HG02798 (cell line): ENCODE data around the gene CCDC88C.
"Not testable (repeated sequence)": the region's sequence is repeated elsewhere in the genome, so short reads cannot be mapped to it uniquely, and the experiment has no call there.

Source experiments
- ATAC-seq: cut with Tn5 transposase; IDR thresholded peaks from one replicate; pipeline ENCODE4 v1.9.1; 2021; ENCODE audit warnings: mild to moderate bottlenecking; ENCODE audit not compliant: unreplicated experiment, poor library complexity

The CCDC88C gene

GRCh38 chr14:91417120-91417982 lies at the start of gene CCDC88C:
CCDC88C (minus strand) TSS chr14:91417820; CDS start chr14:91417690, 130 bp downstream.
- ATAC-seq = peak; percentile 68

GRCh38 chr14:91466192-91466591 lies 48.6 kb upstream of the CCDC88C start:
- no peak for ATAC-seq

GRCh38 chr14:91464615-91465205 lies 47.1 kb upstream of the CCDC88C start:
- ATAC-seq = no peak

DNA sequence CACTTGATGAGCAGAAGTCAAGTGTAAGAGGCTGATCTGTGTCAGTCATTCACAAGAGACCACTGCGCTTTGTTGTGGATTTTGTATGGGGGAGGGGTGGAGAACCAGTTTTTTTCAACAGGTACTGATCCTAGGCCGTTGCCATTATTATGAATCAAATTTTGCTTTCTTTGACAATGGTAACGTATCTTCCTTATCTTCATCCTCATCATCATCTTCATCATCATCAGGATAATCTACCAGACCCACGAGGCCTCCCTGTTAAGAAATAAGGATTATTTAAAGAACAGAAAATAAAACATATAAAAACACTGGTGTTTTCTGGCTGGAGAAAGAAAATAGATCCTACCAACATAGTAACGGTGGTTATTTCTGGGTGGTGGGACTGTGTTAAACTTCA lies 41.0 kb upstream of the CCDC88C start:
- no peak for ATAC-seq

DNA sequence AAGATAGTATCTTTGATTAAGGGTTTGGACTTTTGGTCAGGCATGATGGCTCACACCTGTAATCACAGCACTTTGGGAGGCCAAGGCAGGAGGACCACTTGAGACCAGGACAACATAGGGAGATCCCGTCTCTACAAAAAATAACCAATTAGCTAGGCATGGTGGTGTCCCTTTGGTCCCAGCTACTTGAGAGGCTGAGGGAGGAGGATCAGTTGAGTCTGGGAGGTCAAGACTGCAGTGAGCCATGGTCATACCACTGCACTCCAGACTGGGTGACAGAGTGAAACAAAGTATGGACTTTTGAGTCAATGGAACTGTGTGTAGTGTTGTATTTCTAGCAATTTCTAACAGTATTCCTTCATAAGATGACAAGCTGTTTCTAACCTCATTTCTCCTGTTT lies 38.7 kb upstream of the CCDC88C start:
- no peak for ATAC-seq

- ATAC-seq = no peak
Observed at GRCh38 chr14:91454580-91454979, 37.0 kb upstream of the CCDC88C start.

- no peak for ATAC-seq
Observed at GRCh38 chr14:91454155-91454554, 36.5 kb upstream of the CCDC88C start.

GRCh38 chr14:91453744-91454143 lies 36.1 kb upstream of the CCDC88C start:
- ATAC-seq = no peak

DNA sequence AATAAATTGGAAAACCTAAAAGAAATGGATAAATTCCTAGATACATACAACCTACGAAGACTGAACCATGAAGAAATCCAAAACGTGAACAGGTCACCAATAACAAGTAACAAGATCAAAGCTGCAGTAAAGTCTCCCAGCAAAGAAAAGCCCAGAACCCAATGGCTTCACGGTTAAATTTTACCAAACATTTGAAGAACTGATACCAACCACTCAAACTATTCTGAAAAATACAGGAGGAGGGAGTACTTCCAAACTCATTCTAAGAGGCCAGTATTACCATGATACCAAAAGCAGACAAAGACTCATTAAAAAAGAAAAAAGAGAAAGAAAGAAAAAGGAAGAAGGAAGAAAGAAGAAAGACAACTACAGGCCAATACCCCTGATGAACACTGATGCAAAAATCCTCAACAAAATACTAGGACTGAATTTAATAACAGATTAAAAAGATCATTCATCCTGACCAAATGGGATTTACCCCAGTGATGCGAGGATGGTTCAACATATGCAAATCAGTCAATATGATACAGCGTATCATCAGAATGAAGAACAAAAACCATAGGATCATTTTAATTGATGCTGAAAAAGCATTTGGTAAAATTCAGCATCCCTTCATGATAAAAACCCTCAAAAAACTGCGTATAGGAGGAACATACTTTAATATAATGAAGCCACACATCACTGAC lies 26.9 kb upstream of the CCDC88C start:
- ATAC-seq = no peak

DNA sequence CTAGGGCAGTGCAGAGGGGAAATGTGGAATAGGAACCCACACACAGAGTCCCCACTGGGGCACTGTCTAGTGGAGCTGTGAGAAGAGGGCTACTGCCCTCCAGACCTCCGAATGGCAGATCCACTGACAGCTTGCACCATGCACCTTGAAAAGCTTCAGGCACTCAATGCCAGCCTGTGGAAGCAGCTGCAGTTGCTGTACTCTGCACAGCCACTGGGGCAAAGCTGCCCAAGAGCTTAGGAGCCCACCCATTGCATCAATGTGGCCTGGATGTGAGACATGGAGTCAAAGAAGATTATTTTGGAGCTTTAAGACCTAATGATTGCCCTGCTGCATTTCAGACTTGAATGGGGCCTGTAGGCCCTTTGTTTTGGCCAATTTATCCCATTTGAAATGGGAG lies 21.7 kb upstream of the CCDC88C start:
- ATAC-seq = no peak

- ATAC-seq = no peak
Observed at GRCh38 chr14:91438845-91439244, 21.2 kb upstream of the CCDC88C start.

GRCh38 chr14:91436266-91436665 lies 18.6 kb upstream of the CCDC88C start:
- not testable (repeated sequence) for ATAC-seq

GRCh38 chr14:91429385-91429784 lies 11.8 kb upstream of the CCDC88C start:
- no peak for ATAC-seq

DNA sequence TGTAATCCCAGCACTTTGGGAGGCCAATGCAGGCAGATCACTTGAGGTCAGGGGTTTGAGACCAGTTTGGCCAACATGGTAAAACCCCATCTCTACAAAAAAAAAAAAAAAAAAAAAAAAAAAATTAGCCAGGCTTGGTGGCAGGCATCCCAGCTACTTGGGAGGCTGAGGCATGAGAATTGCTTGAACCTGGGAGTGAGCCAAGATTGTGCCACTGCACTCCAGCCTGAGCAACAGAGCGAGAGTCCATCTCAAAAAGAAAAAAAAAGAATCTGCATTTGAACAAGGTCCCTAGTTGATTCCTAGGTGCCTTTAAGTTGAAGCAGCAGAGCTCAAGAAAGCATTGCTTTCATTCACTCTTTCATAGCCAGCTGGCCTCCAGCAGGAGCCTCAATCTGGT lies 11.3 kb upstream of the CCDC88C start:
- not testable (repeated sequence) for ATAC-seq

- not testable (repeated sequence) for ATAC-seq
Observed at GRCh38 chr14:91425531-91425944, 7.9 kb upstream of the CCDC88C start.

DNA sequence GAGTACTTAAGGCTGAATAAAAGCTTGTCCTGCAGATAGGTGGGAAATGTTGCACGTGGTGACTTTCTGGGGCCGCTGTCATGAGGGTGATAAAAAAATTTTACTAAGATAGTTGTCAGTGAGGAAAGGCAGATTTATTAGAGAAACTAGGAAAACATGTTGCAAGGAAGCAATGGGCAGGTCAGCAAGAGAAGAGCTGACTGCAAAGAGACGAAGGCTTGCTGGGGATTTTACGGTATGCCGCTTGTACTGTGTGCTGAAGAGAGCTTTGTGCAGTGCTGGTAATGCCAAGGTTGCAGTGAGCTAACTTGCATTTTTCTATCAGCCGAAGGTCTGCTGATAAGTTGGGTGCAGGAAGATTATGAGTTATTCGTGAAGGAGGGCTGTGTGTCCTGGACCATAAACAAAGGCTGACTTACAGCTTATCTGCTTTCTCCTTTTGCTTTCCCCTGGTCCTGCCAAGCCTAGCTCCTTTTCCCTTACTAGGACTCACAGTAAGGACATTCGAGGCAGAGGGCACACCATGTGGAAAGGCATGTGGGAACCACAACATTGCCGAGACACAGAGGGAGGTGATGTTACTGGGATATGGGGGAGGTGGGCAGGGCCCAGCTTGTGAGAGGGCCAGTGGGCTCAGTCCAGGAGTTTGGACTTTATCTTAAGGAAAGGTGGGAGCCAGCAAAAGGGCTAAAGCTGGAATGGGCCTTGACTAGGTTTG lies 7.4 kb upstream of the CCDC88C start:
- no peak for ATAC-seq

DNA sequence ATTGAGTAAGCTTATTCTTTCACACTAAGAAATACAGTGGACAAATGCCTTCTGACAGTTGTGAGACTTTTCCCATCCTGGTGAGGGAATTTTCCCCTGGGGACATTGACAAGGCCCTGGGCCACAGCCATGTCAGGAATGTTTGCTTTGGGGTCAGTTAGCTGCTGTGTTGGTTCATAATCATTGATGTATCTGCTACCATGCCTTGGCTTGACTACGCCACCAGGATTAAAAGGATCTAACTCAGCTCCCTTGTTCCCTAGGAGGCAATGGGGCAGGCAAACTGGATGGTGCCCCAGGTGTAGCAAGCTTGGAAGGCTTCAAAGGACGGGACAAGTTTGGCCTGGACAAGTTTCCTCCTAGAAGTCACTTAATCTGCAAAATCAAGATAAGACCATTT lies 3.1 kb upstream of the CCDC88C start:
- no peak for ATAC-seq

- no peak for ATAC-seq
Observed at GRCh38 chr14:91419451-91419850, 1.8 kb upstream of the CCDC88C start.

DNA sequence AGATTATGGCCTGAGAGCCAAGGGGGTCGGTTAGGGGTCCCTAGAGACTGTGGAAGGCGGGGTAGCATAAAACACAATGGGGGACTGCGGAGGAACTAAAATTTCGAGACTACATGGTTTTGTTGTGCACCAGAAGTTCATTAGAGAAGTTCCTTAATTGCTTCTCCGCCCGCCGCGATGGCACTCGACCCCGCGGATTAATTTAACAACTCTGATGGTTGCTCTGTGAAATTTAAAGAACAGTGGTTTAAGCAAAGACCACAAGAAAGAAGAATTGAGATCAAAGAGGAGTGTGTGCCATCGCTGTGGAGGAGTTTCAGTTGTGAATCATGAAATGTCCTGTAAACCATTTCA lies 1.4 kb upstream of the CCDC88C start:
- no peak for ATAC-seq

DNA sequence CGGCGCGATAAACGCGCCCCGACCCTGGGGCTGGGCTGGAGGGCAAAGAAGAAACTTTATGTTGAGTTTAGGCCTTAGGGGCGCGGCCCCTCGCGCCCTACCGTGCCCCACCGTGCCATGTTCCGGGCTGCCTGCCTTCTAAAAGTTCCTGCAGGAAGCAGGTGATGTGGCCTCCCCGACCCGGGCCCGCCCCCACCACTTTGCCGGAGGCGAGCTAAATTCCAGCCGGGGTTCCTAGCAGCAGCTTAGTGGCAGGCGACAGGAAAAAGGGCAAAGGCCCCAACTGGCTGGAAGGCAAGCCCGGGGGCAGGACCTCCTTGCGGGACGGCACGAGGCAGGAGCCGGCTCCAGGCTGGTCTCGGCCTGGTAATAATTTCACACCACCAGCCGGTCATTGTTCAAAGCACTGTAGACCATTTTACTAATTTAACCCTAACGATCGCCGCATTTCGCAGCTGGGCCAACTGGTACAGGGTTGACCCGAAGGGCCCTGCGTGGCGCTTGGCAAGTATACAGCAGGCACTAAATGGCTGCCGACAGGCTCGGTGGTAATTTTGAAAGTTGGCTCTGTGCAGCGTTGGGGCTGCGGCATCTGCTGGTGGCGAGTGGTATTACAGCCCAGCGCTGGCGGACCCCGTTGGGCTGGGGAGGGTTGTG lies 895 bp upstream of the CCDC88C start:
- ATAC-seq = peak; percentile 22
